ENCODE measurements around the gene IGF1R. TPM values are rescaled to one million over a fixed set of nuclear protein-coding genes. Genes with fewer than 3 reads are reported as not detected.
A peak's percentile ranks its signal among the peaks of the same experiment; 100 is the strongest.

IGF1R gene
- total and polyA plus RNA-seq, 4 experiments from 2014 or later, result 0.45 to 49.2 (median 25.1) TPM

DNA sequence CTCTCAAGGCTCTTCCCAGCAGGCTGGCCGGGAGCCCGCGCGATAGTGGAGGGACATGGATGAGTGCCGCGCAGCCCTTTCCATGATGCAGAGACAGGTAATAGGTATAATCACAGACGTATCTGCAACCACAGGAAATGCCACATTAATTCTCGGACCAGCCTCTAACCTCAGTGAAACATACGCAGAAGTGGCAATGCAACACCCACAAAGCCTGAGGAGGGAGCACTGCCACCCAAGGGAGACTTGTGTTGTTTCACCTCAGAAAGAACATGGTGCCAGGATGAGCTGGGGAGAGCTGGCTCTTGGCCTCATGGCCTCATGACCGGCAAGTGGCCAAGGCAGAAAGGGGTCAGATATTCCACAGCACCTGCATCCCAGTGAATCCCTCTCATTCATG is 320.2 kb downstream of the IGF1R start:
- intact Hi-C loops (cut with micrococcal nuclease), result no loop called here
- Histone ChIP-seq H3K27me3 (ENCODE audit: insufficient read depth, low read length) (no peaks in the 10 kb centered on the region), H3K36me3 (ENCODE audit: insufficient read depth, low read length) (no peaks in the 10 kb centered on the region), H3K4me3 (ENCODE audit: low read length in 2 of 2) (no peak overlapping the region), H3K4me1 (ENCODE audit: insufficient read depth, low read length) (no peaks in the 10 kb centered on the region), H3K9me3 (ENCODE audit: control insufficient read depth in 1 of 2, low read length in 2 of 2) (no peaks in the 10 kb centered on the region), H3K27ac (ENCODE audit: low read depth, low read length) (no peak overlapping the region)
- H3K27ac Mint-ChIP-seq, result no peak overlapping the region
- peaks cover 0 to 4% of the 10 kb centered on the region in 2 donors for H3K27me3 Mint-ChIP-seq
- no peaks in the 10 kb centered on the region for H3K36me3 Mint-ChIP-seq
- H3K4me3 Mint-ChIP-seq, result no peak overlapping the region
- POLR2A ChIA-PET (ENCODE audit: partially characterized antibody), result no interaction called here
- H3K9me3 Mint-ChIP-seq, result peaks cover 0 to 4% (median 0%) of the 10 kb centered on the region in 8 donors
- CTCF ChIA-PET (ENCODE audit: partially characterized antibody), result no interaction called here
- DNase-seq, result no peak
- no peaks in the 10 kb centered on the region for H3K4me1 Mint-ChIP-seq

DNA sequence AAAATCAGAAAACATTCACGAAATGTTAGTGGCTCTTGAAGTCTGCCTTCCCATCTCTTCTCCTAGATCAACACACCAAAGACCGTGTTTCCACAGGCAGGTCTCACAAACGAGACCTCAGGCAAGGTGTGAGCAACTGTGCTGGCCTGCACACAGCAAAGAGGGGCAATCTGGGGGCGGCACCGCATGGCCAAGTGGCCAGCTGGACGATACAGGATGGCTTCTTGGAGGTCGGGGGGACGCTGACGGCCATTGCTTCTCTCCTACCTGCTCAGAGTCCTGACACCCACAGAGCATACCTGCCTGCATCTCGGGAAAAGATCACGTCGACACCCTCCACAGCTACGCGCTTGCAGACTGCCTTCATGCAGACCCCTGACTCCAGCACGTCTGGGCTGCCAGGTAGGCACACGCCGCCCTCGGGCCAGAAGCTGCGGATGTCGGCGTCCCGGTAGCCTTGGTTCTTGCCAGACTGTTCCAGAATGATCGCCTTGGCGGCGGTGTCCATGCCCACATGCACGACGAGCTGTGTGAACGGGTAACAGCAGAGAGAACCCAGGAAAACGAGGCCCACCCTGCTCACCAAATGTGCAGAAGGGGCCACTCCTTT is 320.9 kb downstream of the IGF1R start:
- H3K36me3 Mint-ChIP-seq, result no peaks in the 10 kb centered on the region
- no peak overlapping the region for H3K27ac ChIP-seq (ENCODE audit: low read depth, low read length)
- no peak for DNase-seq
- H3K36me3 ChIP-seq (ENCODE audit: insufficient read depth, low read length), result no peaks in the 10 kb centered on the region
- H3K4me1 Mint-ChIP-seq, result no peaks in the 10 kb centered on the region
- ChIA-PET POLR2A (ENCODE audit: partially characterized antibody) (no interaction called here), CTCF (ENCODE audit: partially characterized antibody) (no interaction called here)
- peaks cover 0 to 4% (median 0%) of the 10 kb centered on the region in 8 donors for H3K9me3 Mint-ChIP-seq
- H3K4me1 ChIP-seq (ENCODE audit: insufficient read depth, low read length), result no peaks in the 10 kb centered on the region
- H3K9me3 ChIP-seq (ENCODE audit: control insufficient read depth in 1 of 2, low read length in 2 of 2), result no peaks in the 10 kb centered on the region
- peaks cover 0 to 4% of the 10 kb centered on the region in 2 donors for H3K27me3 Mint-ChIP-seq
- no peak overlapping the region for H3K4me3 ChIP-seq (ENCODE audit: low read length in 2 of 2)
- intact Hi-C loops (cut with micrococcal nuclease), result no loop called here
- no peaks in the 10 kb centered on the region for H3K27me3 ChIP-seq (ENCODE audit: insufficient read depth, low read length)
- no peak overlapping the region for H3K27ac Mint-ChIP-seq
- no peak overlapping the region for H3K4me3 Mint-ChIP-seq

GRCh38 chr15:98970799-98971198 is 322.5 kb downstream of the IGF1R start:
- H3K27me3 Mint-ChIP-seq, result peaks cover 0 to 4% of the 10 kb centered on the region in 2 donors
- ChIA-PET POLR2A (ENCODE audit: partially characterized antibody) (no interaction called here), CTCF (ENCODE audit: partially characterized antibody) (interaction anchor here (0.7 kb wide), 1 partner anchor 550 kb away, joined by 3 read pairs; no protein-coding TSS in a partner anchor)
- H3K27ac ChIP-seq (ENCODE audit: low read depth, low read length), result no peak overlapping the region
- no peaks in the 10 kb centered on the region for H3K36me3 ChIP-seq (ENCODE audit: insufficient read depth, low read length)
- no peak overlapping the region for H3K4me3 Mint-ChIP-seq
- H3K4me3 ChIP-seq (ENCODE audit: low read length in 2 of 2), result no peak overlapping the region
- no peaks in the 10 kb centered on the region for H3K27me3 ChIP-seq (ENCODE audit: insufficient read depth, low read length)
- H3K36me3 Mint-ChIP-seq, result no peaks in the 10 kb centered on the region
- no peaks in the 10 kb centered on the region for H3K9me3 ChIP-seq (ENCODE audit: control insufficient read depth in 1 of 2, low read length in 2 of 2)
- intact Hi-C loops (cut with micrococcal nuclease), result no loop called here
- no peaks in the 10 kb centered on the region for H3K4me1 ChIP-seq (ENCODE audit: insufficient read depth, low read length)
- peaks cover 0 to 3% (median 0%) of the 10 kb centered on the region in 8 donors for H3K9me3 Mint-ChIP-seq
- H3K4me1 Mint-ChIP-seq, result no peaks in the 10 kb centered on the region
- DNase-seq, result no peak
- H3K27ac Mint-ChIP-seq, result no peak overlapping the region

- intact Hi-C loops (cut with micrococcal nuclease), result no loop called here
- Mint-ChIP-seq H3K4me1 (peaks cover 0 to 4% (median 0%) of the 10 kb centered on the region in 4 donors), H3K36me3 (no peaks in the 10 kb centered on the region), H3K4me3 (no peak overlapping the region), H3K9me3 (no peaks in the 10 kb centered on the region), H3K27ac (peak overlapping the region in 1 of 7 donors; percentile 32), H3K27me3 (no peaks in the 10 kb centered on the region)
- ChIA-PET CTCF (ENCODE audit: partially characterized antibody) (no interaction called here), POLR2A (ENCODE audit: partially characterized antibody) (no interaction called here)
- no peaks in the 10 kb centered on the region for H3K36me3 ChIP-seq (ENCODE audit: insufficient read depth, low read length)
- H3K27ac ChIP-seq (ENCODE audit: low read depth, low read length), result no peak overlapping the region
- no peaks in the 10 kb centered on the region for H3K9me3 ChIP-seq (ENCODE audit: control insufficient read depth in 1 of 2, low read length in 2 of 2)
- DNase-seq, result no peak
- H3K27me3 ChIP-seq (ENCODE audit: insufficient read depth, low read length), result no peaks in the 10 kb centered on the region
- no peaks in the 10 kb centered on the region for H3K4me1 ChIP-seq (ENCODE audit: insufficient read depth, low read length)
- H3K4me3 ChIP-seq (ENCODE audit: low read length in 2 of 2), result no peak overlapping the region
Measured at GRCh38 chr15:98976500-98976899, 328.2 kb downstream of the IGF1R start.

- no peak overlapping the region for H3K27ac ChIP-seq (ENCODE audit: low read depth, low read length)
- H3K27ac Mint-ChIP-seq, result no peak overlapping the region
- H3K27me3 Mint-ChIP-seq, result no peaks in the 10 kb centered on the region
- POLR2A ChIA-PET (ENCODE audit: partially characterized antibody), result no interaction called here
- no peaks in the 10 kb centered on the region for H3K36me3 Mint-ChIP-seq
- intact Hi-C loops (cut with micrococcal nuclease), result no loop called here
- CTCF ChIA-PET (ENCODE audit: partially characterized antibody), result no interaction called here
- H3K4me3 Mint-ChIP-seq, result no peak overlapping the region
- H3K36me3 ChIP-seq (ENCODE audit: insufficient read depth, low read length), result no peaks in the 10 kb centered on the region
- no peak for DNase-seq
- no peaks in the 10 kb centered on the region for H3K4me1 ChIP-seq (ENCODE audit: insufficient read depth, low read length)
- no peaks in the 10 kb centered on the region for H3K27me3 ChIP-seq (ENCODE audit: insufficient read depth, low read length)
- peaks cover 0 to 4% (median 0%) of the 10 kb centered on the region in 4 donors for H3K4me1 Mint-ChIP-seq
- H3K9me3 ChIP-seq (ENCODE audit: control insufficient read depth in 1 of 2, low read length in 2 of 2), result no peaks in the 10 kb centered on the region
- no peak overlapping the region for H3K4me3 ChIP-seq (ENCODE audit: low read length in 2 of 2)
- peaks cover 0 to 3% (median 0%) of the 10 kb centered on the region in 8 donors for H3K9me3 Mint-ChIP-seq
Measured at GRCh38 chr15:98977441-98977840, 329.1 kb downstream of the IGF1R start.

- Histone ChIP-seq H3K36me3 (ENCODE audit: insufficient read depth, low read length) (no peaks in the 10 kb centered on the region), H3K27me3 (ENCODE audit: insufficient read depth, low read length) (no peaks in the 10 kb centered on the region), H3K4me1 (ENCODE audit: insufficient read depth, low read length) (no peaks in the 10 kb centered on the region), H3K9me3 (ENCODE audit: control insufficient read depth in 1 of 2, low read length in 2 of 2) (no peaks in the 10 kb centered on the region), H3K27ac (ENCODE audit: low read depth, low read length) (no peak overlapping the region), H3K4me3 (ENCODE audit: low read length in 2 of 2) (no peak overlapping the region)
- intact Hi-C loops (cut with micrococcal nuclease), result no loop called here
- ChIA-PET CTCF (ENCODE audit: partially characterized antibody) (no interaction called here), POLR2A (ENCODE audit: partially characterized antibody) (no interaction called here)
- Mint-ChIP-seq H3K9me3 (peaks cover 0 to 3% (median 0%) of the 10 kb centered on the region in 8 donors), H3K4me1 (peaks cover 0 to 4% (median 0%) of the 10 kb centered on the region in 4 donors), H3K27ac (no peak overlapping the region), H3K36me3 (no peaks in the 10 kb centered on the region), H3K4me3 (no peak overlapping the region), H3K27me3 (no peaks in the 10 kb centered on the region)
- DNase-seq, result no peak
Measured at GRCh38 chr15:98978153-98978552, 329.8 kb downstream of the IGF1R start.

DNA sequence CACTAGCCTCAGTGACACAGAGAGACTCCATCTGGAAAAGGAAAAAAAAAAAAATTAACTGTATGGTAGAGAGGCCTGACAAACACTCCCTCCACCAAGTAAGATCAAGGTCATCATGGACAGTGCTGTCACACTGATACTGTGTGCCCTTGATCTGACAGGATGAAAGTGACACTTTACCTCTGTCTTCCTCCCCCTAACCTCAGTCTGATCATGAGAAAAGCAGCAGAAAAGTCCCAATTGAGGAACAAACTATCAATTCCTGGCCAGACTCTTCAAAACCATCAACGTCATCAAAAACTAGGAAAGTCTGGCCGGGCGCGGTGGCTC is 332.5 kb downstream of the IGF1R start:
- POLR2A ChIA-PET (ENCODE audit: partially characterized antibody), result no interaction called here
- peaks cover 4% of the 10 kb centered on the region in 2 donors for H3K9me3 ChIP-seq (ENCODE audit: control insufficient read depth in 1 of 2, low read length in 2 of 2)
- no peaks in the 10 kb centered on the region for H3K27me3 ChIP-seq (ENCODE audit: insufficient read depth, low read length)
- peaks cover 0 to 12% (median 8%) of the 10 kb centered on the region in 8 donors for H3K9me3 Mint-ChIP-seq
- H3K4me3 Mint-ChIP-seq, result no peak overlapping the region
- peaks cover 2 to 7% of the 10 kb centered on the region in 2 donors for H3K27me3 Mint-ChIP-seq
- no peak overlapping the region for H3K4me3 ChIP-seq (ENCODE audit: low read length in 2 of 2)
- H3K27ac Mint-ChIP-seq, result no peak overlapping the region
- no peaks in the 10 kb centered on the region for H3K36me3 ChIP-seq (ENCODE audit: insufficient read depth, low read length)
- no peak for DNase-seq
- H3K4me1 ChIP-seq (ENCODE audit: insufficient read depth, low read length), result no peaks in the 10 kb centered on the region
- H3K27ac ChIP-seq (ENCODE audit: low read depth, low read length), result no peak overlapping the region
- CTCF ChIA-PET (ENCODE audit: partially characterized antibody), result no interaction called here
- H3K36me3 Mint-ChIP-seq, result no peaks in the 10 kb centered on the region
- intact Hi-C loops (cut with micrococcal nuclease), result no loop called here
- peaks cover 0 to 4% (median 0%) of the 10 kb centered on the region in 4 donors for H3K4me1 Mint-ChIP-seq
